Thyroid gland (tissue), 4 donors: ENCODE measurements around the gene SUPT16H. TPM values are rescaled to one million over a fixed set of nuclear protein-coding genes. Genes with fewer than 3 reads are reported as not detected.

Source experiments
- DNase-seq, 2 donors: peaks; one replicate each; pipeline ENCODE4 v3.0.0-alpha.2; 2019
- H3K27ac ChIP-seq, 3 donors: fragments of 200-600 bp; sonication (generic); 1 replicate in 2 of 3; 2 replicates in 1 of 3; pipeline ENCODE4 v1.5.1; 2016 to 2019; ENCODE audit warnings: mild to moderate bottlenecking in 1 of 3, moderate library complexity in 1 of 3
- H3K27me3 ChIP-seq: fragments of 200-600 bp; sonication (generic); one replicate; pipeline ENCODE4 v1.5.1; 2019
- H3K36me3 ChIP-seq, 2 donors: fragments of 200-600 bp; sonication (generic); one replicate each; pipeline ENCODE4 v1.5.1; 2016 to 2019
- H3K4me1 ChIP-seq, 2 donors: fragments of 200-600 bp; sonication (generic); one replicate each; pipeline ENCODE4 v1.5.1; 2017 to 2019
- H3K4me3 ChIP-seq, 3 donors: fragments of 200-600 bp; sonication (generic); replicated peaks in 1 of 3; 1 replicate in 2 of 3; 2 replicates in 1 of 3; pipeline ENCODE4 v1.5.1; 2016; ENCODE audit warnings: mild to moderate bottlenecking in 1 of 3
- H3K9me3 ChIP-seq: fragments of 200-600 bp; sonication (generic); one replicate; pipeline ENCODE4 v1.5.1; 2017
- CTCF ChIP-seq, 6 experiments: fragments of 200-600 bp in 3 of 6; fragments of 450-650 bp in 3 of 6; sonication (generic) in 3 of 6; IDR thresholded peaks; one replicate each; pipeline ENCODE4 v1.5.1; 2016 to 2019; ENCODE audit warnings: antibody characterized with exemption in 6 of 6, mild to moderate bottlenecking in 2 of 6, inconsistent platforms in 1 of 6, moderate library complexity in 1 of 6
- POLR2A ChIP-seq, 2 donors: fragments of 450-650 bp; IDR thresholded peaks; one replicate each; pipeline ENCODE4 v1.6.1; 2017; ENCODE audit warnings: antibody characterized with exemption in 2 of 2, mild to moderate bottlenecking in 2 of 2, moderate library complexity in 1 of 2
- WGBS, 2 donors: methylation state at CpG; one replicate each; pipeline ENCODE4 v1.1.5; 2017; 5-methylcytosine and 5-hydroxymethylcytosine counted together
- intact Hi-C: fragments of 100-400 bp; cut with DNase I; formaldehyde crosslinking; loops from one replicate; pipeline ENCODE4 v1.15.1; 2023
- total RNA-seq, 4 donors: library from RNA; depleted of rRNA; stranded (reverse); fragments of >200 nt; gene quantifications; one replicate each; pipeline ENCODE4 v1.2.3, GENCODE V29; 2016

SUPT16H gene
- total RNA-seq, 4 donors from 2014 or later = 58.4 to 87.0 (median 69.9) TPM

GRCh38 chr14:21399311-21399870 lies 15.6 kb upstream of the SUPT16H start:
- TF ChIP-seq POLR2A (IDR thresholded peaks at IDR 0.05) (no peak), CTCF (IDR thresholded peaks at IDR 0.05) (no peak)
- DNase-seq = no peak
- H3K4me3 ChIP-seq = no peak overlapping the region
- WGBS, 2 donors = 95 to 96% methylated on average over 5 of the region's 5 CpGs
- intact Hi-C loops = no loop called here
- peaks cover 97 to 99% of the 10 kb centered on the region in 2 donors for H3K36me3 ChIP-seq
- H3K9me3 ChIP-seq = no peaks in the 10 kb centered on the region
- no peaks in the 10 kb centered on the region for H3K27me3 ChIP-seq
- H3K27ac ChIP-seq = no peak overlapping the region
- H3K4me1 ChIP-seq = no peaks in the 10 kb centered on the region

- Histone ChIP-seq H3K4me3 (no peak overlapping the region), H3K4me1 (no peaks in the 10 kb centered on the region), H3K27ac (no peak overlapping the region), H3K36me3 (peaks cover 98 to 99% of the 10 kb centered on the region in 2 donors), H3K27me3 (no peaks in the 10 kb centered on the region), H3K9me3 (no peaks in the 10 kb centered on the region)
- no peak for TF ChIP-seq CTCF (IDR thresholded peaks at IDR 0.05)
- TF ChIP-seq POLR2A (IDR thresholded peaks at IDR 0.05) = no peak
- DNase-seq = no peak
- intact Hi-C loops = no loop called here
- WGBS, 2 donors = 94 to 96% methylated on average over 4 of the region's 4 CpGs
Observed at GRCh38 chr14:21398901-21399300, 15.1 kb upstream of the SUPT16H start.

DNA sequence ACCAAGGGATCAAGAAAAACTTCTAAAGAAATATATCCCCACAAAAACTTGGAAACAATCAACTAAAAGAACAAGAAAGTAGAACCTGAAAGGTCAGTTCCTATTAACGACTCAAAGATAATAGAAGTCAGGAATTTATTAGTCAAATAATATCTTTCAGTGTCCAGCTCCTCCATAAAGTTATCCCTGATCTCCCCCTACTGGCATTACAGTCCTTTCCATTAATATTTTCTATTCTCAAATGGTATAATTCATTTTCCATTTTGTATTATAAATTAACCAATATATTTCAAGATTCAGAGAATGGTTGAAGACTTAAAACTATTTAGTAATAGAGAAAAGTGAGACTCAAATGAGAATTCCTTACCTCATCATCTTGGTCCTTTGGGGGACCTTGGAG lies 11.6 kb upstream of the SUPT16H start:
- Histone ChIP-seq H3K36me3 (peaks cover 98 to 100% of the 10 kb centered on the region in 2 donors), H3K4me3 (no peak overlapping the region), H3K27me3 (no peaks in the 10 kb centered on the region), H3K9me3 (no peaks in the 10 kb centered on the region), H3K27ac (no peak overlapping the region), H3K4me1 (no peaks in the 10 kb centered on the region)
- DNase-seq = no peak
- TF ChIP-seq CTCF (IDR thresholded peaks at IDR 0.05) (no peak), POLR2A (IDR thresholded peaks at IDR 0.05) (no peak)
- 0% methylated on average over 1 of the region's 1 CpG for WGBS, 2 donors
- intact Hi-C loops = no loop called here

GRCh38 chr14:21385188-21385904 lies 1.5 kb upstream of the SUPT16H start:
- H3K36me3 ChIP-seq = peaks cover 6 to 31% of the 10 kb centered on the region in 2 donors
- no peak overlapping the region for H3K4me3 ChIP-seq

More at GRCh38 chr14:21385188-21385904, 1.5 kb upstream of the SUPT16H start:
- TF ChIP-seq CTCF (IDR thresholded peaks at IDR 0.05) = no peak
- TF ChIP-seq POLR2A (IDR thresholded peaks at IDR 0.05) = no peak
- no peak for DNase-seq
- Histone ChIP-seq H3K9me3 (no peaks in the 10 kb centered on the region), H3K27me3 (no peaks in the 10 kb centered on the region), H3K4me1 (peaks cover 13 to 17% of the 10 kb centered on the region in 2 donors), H3K27ac (peak overlapping the region in 2 of 3 donors; percentile 78 to 88)
- 90 to 92% methylated on average over 7 of the region's 7 CpGs for WGBS, 2 donors
- intact Hi-C loops = loop anchor here (10.0 kb wide), 1 partner anchor 121 kb away; the partner anchor contains the start of gene HNRNPC
